ENCODE results near the gene ZNF107.
A peak's percentile ranks its signal among the peaks of the same experiment; 100 is the strongest.
"Not testable (repeated sequence)": the region's sequence is repeated elsewhere in the genome, so short reads cannot be mapped to it uniquely, and the experiment has no call there.

Gene ZNF107

DNA sequence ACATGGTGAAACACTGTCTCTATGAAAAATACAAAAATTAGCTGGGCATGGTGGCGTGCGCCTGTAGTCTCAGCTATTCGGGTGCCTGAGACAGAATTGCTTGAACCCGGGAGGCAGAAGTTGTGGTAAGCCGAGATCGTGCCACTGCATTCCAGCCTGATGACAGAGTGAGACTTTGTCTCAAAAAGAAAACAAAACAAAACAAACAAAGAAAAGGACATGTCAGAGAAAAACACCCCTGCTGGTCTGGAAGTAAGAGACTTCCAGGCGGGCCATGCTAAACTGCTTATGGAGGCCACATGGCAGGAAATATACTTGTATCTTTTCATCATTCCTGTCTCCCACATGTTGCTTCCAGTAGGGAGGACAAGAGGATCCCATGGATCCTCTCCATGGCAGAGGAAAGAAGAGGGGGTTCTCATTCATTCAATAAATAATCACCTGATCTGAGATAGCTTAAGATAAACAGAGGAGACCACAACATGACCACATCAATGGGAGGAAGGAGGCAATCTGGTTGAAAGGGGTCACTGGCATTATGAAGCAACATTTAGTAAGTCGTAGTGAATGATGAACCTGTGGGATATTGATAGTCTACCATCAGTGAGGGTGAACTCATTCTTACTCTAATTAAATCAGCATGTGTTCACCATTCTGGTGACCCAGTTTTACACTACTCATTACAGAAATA is 67.8 kb downstream of the ZNF107 start:
- DNase-seq (ENCODE audit: low read depth) = no peak

DNA sequence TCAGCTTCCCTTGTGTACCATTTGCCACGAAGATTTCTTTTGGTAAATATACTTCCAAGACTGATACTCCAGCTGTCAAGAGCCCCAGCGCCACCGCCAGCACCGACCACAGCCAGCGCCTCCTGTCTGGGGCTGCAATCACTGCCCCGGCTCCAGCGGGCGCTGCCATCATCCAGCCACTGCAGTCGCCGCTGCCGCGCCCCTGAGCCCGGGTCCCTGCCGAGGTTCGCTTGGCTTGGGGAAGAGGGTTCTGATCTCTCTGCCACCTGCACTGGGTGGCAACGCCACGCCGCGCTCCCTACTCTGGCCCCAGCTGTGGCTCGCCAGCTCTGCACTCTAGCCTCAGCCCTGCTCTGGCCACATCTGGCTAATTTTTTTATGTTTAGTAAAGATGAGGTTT is 70.6 kb downstream of the ZNF107 start:
- no peak for DNase-seq (ENCODE audit: low read depth)

DNA sequence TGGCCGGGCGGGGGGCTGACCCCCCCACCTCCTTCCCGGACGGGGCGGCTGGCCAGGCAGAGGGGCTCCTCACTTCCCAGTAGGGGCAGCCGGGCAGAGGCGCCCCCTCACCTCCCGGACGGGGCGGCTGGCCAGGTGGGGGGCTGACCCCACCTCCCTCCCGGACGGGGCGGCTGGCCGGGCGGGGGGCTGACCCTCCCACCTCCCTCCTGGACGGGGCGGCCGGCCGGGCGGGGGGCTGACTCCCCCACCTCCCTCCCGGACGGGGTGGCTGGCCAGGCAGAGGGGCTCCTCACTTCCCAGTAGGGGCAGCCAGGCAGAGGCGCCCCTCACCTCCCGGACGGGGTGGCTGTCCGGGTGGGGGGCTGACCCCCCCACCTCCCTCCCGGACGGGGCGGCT is 72.5 kb downstream of the ZNF107 start:
- DNase-seq (ENCODE audit: low read depth) = not testable (repeated sequence)

DNA sequence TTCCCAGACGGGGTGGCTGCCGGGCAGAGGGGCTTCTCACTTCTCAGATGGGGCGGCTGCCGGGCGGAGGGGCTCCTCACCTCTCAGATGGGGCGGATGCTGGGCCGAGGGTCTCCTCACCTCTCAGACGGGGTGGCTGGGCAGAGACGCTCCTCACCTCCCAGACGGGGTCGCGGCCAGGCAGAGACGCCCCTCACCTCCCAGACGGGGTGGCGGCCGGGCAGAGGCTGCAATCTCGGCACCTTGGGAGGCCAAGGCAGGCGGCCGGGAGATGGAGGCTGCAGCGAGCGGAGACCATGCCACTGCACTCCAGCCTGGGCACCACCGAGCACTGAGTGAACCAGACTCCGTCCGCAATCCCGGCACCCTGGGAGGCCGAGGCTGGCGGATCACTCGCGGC is 73.0 kb downstream of the ZNF107 start:
- DNase-seq (ENCODE audit: low read depth) = not testable (repeated sequence)

DNA sequence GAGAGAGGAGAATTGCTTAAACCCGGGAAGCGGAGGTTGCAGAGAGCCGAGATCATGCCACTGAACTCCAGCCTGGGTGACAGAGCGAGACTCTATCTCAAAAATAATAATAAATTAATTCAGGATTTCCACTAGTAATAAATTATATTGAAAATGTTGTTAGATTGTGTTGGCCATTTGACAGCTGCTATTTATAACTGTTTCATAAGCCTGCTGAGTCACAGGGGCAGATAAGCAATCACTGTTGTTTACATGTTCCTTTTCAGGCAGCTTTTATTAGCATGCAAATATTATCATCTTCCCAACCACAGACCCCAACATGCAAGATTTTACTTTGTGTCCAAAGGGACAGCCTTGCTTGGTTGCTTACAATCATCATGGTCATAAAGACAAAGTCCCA is 78.7 kb downstream of the ZNF107 start:
- peak; percentile 28 for DNase-seq (ENCODE audit: low read depth)

DNA sequence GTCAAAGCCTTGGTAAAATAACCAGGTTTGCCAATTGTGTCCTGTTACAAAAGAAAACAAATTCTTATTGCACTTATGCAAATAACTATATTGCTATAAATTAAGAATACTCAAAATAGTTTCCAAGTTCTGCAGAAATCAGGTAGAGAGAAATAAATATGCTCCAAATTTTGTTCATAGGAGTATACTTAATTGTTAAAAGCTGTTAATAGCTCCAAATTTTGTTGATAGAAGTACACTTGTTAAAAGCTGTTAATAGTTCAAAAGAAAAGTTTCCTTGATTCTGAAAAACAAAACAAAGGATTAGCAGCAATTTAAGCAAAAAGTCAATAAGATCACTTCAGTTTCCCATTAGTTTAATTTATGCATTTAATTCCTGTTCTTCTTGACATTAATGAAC is 81.9 kb downstream of the ZNF107 start:
- peak; percentile 1 for DNase-seq (ENCODE audit: low read depth)

DNA sequence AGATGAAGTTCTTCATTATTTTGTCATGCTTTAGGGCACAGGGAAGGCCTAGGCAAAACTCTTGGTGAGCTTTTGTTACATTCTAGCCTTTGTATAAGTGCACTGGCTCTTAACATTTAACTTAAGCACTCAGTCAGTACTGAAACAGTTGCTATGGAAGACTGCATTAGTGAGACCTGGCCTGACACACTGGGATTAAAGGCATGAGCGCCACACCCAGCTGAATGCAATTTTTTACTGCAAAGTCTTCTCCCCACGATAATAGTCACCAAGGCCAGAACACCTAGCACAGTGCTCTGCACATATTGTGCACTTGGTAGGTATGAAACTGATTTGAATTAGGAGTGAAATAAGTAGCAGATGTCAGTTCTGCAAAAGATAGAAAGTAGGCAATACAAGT is 87.1 kb downstream of the ZNF107 start:
- no peak for DNase-seq (ENCODE audit: low read depth)

DNA sequence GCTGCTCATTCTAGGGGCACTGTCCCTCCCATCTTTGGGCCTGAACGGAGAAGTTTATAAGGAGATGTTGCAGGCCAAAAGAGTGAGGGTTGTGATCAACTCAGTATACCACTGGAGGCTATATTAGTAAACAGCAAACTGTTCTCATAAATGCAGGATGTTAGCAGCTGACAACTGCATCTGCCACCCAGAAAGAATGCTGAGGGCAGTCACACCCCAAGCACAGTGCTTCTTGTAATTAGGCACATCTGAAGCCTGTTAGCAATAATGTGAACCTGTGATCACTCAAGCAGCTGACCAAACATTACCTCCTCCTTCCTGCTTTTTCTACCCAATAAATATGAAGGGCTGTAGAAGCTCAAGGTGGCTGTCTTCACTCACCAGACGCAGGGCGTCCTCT is 89.9 kb downstream of the ZNF107 start:
- no peak for DNase-seq (ENCODE audit: low read depth)

DNA sequence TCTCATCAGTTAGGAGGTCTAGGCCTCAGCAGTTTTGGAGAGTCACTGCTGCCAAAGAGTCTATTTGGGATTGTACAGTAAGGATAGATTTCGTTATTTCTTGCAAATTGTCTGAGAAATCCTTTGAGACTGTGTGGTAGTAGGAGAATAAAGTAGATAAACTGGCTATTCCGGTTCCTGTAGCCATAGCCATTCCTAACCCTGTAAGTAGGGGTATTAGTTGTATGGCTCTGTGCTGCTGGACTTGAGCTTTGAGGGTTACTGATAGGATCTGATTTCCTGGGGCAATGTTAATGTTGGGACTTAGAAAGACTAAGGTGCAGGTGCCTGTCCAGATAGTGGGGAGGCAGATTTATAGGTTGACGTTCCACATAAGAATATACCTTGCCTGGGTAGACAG is 92.2 kb downstream of the ZNF107 start:
- DNase-seq (ENCODE audit: low read depth) = no peak

Measured in iris pigment epithelial cell (primary cell).